BLaER1 treated with 17β-estradiol and CSF1 and Interleukin-3, amounts not matched to agents 10 nM and 100 nM (cell line): ENCODE data around the gene MROH2A.

Experiments
- H3K27ac ChIP-seq, 11 experiments: shearing (Covaris generic); formaldehyde crosslinking; 2 replicates each; pipeline ENCODE4 v1.8.1; 2022
- H3K27me3 ChIP-seq, 11 experiments: shearing (Covaris generic); formaldehyde crosslinking; 2 replicates each; pipeline ENCODE4 v1.8.1; 2022
- H3K36me3 ChIP-seq, 11 experiments: shearing (Covaris generic); formaldehyde crosslinking; 2 replicates each; pipeline ENCODE4 v1.8.1; 2022
- H3K4me1 ChIP-seq, 10 experiments: shearing (Covaris generic); formaldehyde crosslinking; 2 replicates each; pipeline ENCODE4 v1.8.1; 2022
- H3K4me2 ChIP-seq, 11 experiments: shearing (Covaris generic); formaldehyde crosslinking; 2 replicates each; pipeline ENCODE4 v1.8.1; 2022
- H3K4me3 ChIP-seq, 10 experiments: shearing (Covaris generic); formaldehyde crosslinking; 2 replicates each; pipeline ENCODE4 v1.8.1; 2022
- H3K9ac ChIP-seq, 11 experiments: shearing (Covaris generic); formaldehyde crosslinking; 2 replicates each; pipeline ENCODE4 v1.8.1; 2022
- H3K9me3 ChIP-seq, 11 experiments: shearing (Covaris generic); formaldehyde crosslinking; replicated peaks in 1 of 11; 2 replicates each; pipeline ENCODE4 v1.8.1; 2022
- H4K20me1 ChIP-seq, 11 experiments: shearing (Covaris generic); formaldehyde crosslinking; 2 replicates each; pipeline ENCODE4 v1.8.1; 2022
- Cebpa-rat ChIP-seq, 11 experiments: shearing (Covaris generic); IDR thresholded peaks; 2 replicates each; pipeline ENCODE4 v1.8.1; 2022

MROH2A gene

DNA sequence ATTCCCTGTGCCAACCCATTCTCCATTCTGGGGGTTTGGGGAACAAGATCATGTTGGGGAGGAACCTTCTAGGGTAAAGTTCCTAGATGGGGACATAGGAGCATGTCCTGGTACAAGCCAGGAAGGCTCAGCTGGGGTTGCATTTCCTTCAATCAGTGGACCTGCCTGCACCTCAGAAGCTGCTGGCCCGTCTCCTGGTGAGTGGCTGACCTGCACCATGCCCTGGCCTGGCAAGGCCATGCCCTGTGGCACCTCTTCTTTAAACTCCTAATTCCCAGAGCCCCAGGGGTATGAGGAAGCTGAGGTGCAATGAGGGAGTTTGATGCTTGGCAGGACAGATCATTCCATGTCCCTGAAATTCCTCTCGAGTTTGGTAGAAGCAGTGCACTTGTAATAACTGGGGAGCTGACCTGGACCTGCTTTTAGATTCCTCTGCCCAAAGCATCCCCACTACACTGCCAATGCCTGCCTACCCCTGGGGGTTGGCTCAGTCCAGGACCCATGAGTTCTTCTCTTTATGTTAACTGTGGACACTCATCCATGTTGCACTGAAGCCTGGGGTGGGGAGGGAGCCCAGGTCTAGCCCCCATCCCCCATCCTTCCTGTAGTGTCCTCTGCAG, 25.3 kb downstream of the MROH2A start:
- no peak overlapping the region for H3K4me3 ChIP-seq
- H3K36me3 ChIP-seq, result no peaks in the 10 kb centered on the region
- H4K20me1 ChIP-seq, result no peaks in the 10 kb centered on the region
- no peaks in the 10 kb centered on the region for H3K27me3 ChIP-seq
- H3K27ac ChIP-seq, result no peak overlapping the region
- H3K4me2 ChIP-seq, result no peak overlapping the region
- peaks cover 5 to 12% (median 10%) of the 10 kb centered on the region in 10 experiments; a peak in 18 of 20 replicates for H3K4me1 ChIP-seq
- peaks cover 0 to 5% (median 0%) of the 10 kb centered on the region in 11 experiments; a peak in 1 of 22 replicates for H3K9me3 ChIP-seq
- TF ChIP-seq Cebpa-rat (IDR thresholded peaks at IDR 0.05), result no peak
- no peak overlapping the region for H3K9ac ChIP-seq

DNA sequence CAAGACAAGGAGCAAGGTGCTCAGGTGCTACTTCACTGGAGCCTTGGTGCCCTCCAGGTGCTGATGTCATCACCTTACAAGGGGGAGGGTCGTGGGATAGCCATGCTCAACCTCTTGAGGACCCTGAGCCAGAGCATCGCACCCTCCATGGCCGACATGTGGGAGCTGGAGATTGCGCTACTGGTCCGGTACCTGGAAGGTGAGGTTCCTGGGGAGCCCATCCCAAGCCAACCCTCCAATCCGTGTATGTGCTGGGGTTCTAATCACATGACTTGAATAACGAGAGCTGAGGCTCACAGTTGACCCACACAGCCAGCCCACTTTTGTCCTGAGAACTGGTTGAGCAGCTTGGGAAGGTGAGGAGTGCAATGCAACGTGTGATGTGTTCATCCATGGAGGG, 25.9 kb downstream of the MROH2A start:
- Histone ChIP-seq H3K4me2 (no peak overlapping the region), H3K27me3 (no peaks in the 10 kb centered on the region), H4K20me1 (no peaks in the 10 kb centered on the region), H3K4me1 (peaks cover 5 to 12% (median 10%) of the 10 kb centered on the region in 10 experiments; a peak in 18 of 20 replicates), H3K4me3 (no peak overlapping the region), H3K27ac (no peak overlapping the region), H3K9me3 (peaks cover 0 to 5% (median 0%) of the 10 kb centered on the region in 11 experiments; a peak in 1 of 22 replicates), H3K9ac (no peak overlapping the region), H3K36me3 (no peaks in the 10 kb centered on the region)
- no peak for TF ChIP-seq Cebpa-rat (IDR thresholded peaks at IDR 0.05)

DNA sequence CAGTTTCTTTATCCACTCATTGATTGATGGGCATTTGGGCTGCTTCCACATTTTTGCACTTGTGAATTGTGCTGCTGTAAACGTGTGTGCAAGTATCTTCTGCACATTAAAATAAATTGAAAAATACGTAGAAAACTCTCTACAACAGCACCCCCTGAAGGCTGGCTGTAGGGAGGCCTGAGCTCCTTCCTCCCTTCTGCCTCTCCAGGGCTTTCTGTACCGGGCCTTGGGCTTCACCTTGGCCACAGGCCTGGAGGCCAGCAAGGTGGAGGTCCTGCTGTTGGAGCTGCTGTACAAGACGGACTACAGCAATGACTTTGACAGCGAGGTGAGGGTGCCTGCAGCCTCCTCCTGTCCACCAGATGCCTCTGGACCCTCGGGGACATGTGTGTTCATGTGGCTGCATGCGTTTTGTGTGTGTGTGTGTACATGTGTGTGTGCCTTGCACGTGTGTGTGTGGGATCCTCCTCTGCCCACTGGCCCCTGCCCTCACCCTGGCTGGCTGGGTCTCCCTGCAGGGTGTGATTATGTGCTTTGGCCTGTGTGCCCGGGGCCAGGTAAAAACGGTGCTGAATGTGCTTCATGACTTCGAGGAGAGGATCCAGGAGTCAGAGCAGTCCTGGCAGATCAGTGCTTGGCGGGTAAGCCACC, 29.2 kb downstream of the MROH2A start:
- Histone ChIP-seq H3K27me3 (no peaks in the 10 kb centered on the region), H3K27ac (no peak overlapping the region), H3K4me3 (no peak overlapping the region), H3K4me1 (no peaks in the 10 kb centered on the region), H3K9me3 (peaks cover 0 to 9% (median 0%) of the 10 kb centered on the region in 11 experiments; a peak in 4 of 22 replicates), H3K36me3 (no peaks in the 10 kb centered on the region), H4K20me1 (no peaks in the 10 kb centered on the region), H3K4me2 (no peak overlapping the region), H3K9ac (no peak overlapping the region)
- TF ChIP-seq Cebpa-rat (IDR thresholded peaks at IDR 0.05), result no peak

DNA sequence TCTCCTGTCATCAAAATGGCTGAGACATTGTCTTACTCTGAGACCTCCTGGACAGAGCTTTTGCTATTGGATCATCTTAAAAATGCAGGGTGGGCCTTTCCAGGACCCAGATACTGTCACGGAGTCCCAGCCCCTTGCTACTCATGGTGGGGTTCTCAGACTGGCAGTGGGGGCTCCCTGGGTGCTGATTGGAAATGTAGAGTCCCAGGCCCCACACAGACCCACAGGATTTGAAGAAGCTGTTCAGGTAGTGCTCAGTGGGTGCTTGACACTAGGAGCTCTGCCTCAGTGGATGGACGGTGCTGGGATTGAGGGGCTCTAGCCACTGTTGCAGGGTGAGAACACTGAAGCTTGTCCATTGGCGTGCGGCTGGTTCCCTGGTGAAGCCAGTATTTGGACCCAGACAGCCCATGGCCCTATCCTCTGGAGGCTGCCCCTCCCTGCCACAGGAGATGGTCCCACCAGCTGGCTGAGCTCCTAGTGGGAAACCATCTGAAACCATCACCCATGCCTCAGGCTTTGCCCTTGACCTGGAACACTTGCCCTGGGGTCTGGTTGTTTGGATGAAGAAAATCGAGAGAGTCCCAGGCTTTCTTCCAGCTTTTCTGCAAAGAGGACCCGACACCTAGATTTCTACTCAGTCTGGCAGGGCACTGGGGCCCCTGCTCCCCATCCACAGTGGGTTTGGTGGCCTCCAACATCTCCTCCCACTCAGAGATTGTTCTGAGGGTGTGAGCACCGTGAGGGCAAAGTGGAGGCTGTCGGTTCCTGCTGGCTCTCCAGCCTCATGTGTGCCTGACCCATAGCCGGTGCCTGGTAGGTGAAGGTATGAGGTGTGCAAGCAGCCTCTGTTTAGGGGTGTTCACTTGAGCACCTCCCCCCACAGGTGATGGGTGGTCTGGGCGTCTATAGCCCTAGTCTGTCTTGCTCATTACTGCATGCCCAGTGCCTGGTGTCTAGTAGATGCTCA, 30.1 kb downstream of the MROH2A start:
- Histone ChIP-seq H3K4me1 (no peaks in the 10 kb centered on the region), H3K27me3 (no peaks in the 10 kb centered on the region)
- TF ChIP-seq Cebpa-rat (IDR thresholded peaks at IDR 0.05), result no peak

DNA sequence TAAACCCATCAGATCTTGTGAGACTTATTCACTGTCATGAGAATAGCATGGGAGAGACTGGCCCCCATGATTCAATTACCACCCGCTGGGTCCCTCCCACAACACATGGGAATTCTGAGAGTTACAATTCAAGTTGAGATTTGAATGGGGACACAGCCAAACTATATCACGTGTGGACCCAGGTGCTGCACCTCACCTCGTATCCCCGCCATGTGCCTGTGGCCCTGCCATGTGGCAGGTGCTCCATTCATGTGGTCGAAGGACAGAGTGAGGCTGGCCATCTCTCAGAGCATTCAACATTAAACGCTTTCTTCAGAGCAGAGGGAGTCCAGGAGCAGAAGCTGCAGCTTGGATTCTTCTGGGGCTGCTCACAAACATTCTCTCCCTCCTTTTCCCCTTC, 32.3 kb downstream of the MROH2A start:
- no peak overlapping the region for H3K9ac ChIP-seq
- no peak for TF ChIP-seq Cebpa-rat (IDR thresholded peaks at IDR 0.05)
- no peaks in the 10 kb centered on the region for H4K20me1 ChIP-seq
- no peak overlapping the region for H3K4me2 ChIP-seq
- peaks cover 0 to 9% (median 0%) of the 10 kb centered on the region in 11 experiments; a peak in 4 of 22 replicates for H3K9me3 ChIP-seq
- no peak overlapping the region for H3K27ac ChIP-seq
- no peak overlapping the region for H3K4me3 ChIP-seq
- no peaks in the 10 kb centered on the region for H3K27me3 ChIP-seq
- no peaks in the 10 kb centered on the region for H3K4me1 ChIP-seq
- no peaks in the 10 kb centered on the region for H3K36me3 ChIP-seq

More for the DNA sequence above, 30.1 kb downstream of the MROH2A start:
- no peaks in the 10 kb centered on the region for H4K20me1 ChIP-seq
- no peak overlapping the region for H3K27ac ChIP-seq
- no peak overlapping the region for H3K4me3 ChIP-seq
- H3K9ac ChIP-seq, result no peak overlapping the region
- peaks cover 0 to 9% (median 0%) of the 10 kb centered on the region in 11 experiments; a peak in 4 of 22 replicates for H3K9me3 ChIP-seq
- H3K36me3 ChIP-seq, result no peaks in the 10 kb centered on the region
- no peak overlapping the region for H3K4me2 ChIP-seq

DNA sequence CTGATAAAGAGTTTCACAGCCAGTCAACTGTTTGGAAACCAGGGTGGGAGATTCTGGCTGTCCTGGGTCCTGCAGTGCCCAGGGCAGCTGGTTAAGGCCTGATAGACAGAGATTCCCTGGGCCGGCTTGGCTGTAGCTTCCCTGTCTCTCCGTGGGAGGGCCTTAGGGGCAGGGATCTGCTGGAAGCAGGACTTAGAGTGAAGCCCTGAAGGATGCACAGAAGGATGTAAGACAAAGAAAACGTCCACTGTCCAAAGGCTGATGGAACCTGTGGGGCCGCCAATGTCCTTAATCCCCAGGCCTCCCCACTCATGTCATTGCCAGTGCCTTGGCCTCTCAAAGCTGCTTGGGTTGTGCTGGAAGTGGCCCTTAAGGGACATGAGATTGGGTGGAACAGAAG, 33.0 kb downstream of the MROH2A start:
- no peak overlapping the region for H3K4me3 ChIP-seq
- no peaks in the 10 kb centered on the region for H3K27me3 ChIP-seq
- H3K9me3 ChIP-seq, result peaks cover 0 to 9% (median 0%) of the 10 kb centered on the region in 11 experiments; a peak in 4 of 22 replicates
- H3K9ac ChIP-seq, result no peak overlapping the region
- no peaks in the 10 kb centered on the region for H3K4me1 ChIP-seq
- H3K4me2 ChIP-seq, result no peak overlapping the region
- no peaks in the 10 kb centered on the region for H3K36me3 ChIP-seq
- no peak for TF ChIP-seq Cebpa-rat (IDR thresholded peaks at IDR 0.05)
- H4K20me1 ChIP-seq, result no peaks in the 10 kb centered on the region
- H3K27ac ChIP-seq, result no peak overlapping the region

DNA sequence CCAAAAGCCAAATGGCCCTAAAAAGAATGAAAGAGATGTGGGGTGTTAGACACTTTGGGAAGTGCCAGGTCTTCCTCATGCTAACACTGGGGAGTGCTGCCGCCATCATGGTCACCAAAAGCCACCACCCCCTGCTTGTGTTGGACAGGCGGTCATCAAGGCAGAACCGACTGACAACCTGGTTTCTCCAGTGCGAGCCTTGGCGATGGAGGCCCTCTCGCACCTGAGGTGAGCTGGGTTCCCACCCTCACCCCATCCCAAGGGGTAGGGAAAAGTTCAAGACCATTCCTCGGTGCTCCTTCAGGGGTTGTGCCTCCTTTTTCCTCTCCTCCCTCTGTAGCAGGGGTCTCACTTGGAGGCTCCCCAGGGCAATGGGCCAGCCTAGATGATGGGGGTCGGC, 33.6 kb downstream of the MROH2A start:
- Histone ChIP-seq H3K27me3 (no peaks in the 10 kb centered on the region), H3K4me3 (no peak overlapping the region), H3K4me2 (no peak overlapping the region), H3K36me3 (no peaks in the 10 kb centered on the region), H3K9ac (no peak overlapping the region), H4K20me1 (no peaks in the 10 kb centered on the region; a peak in 1 of 22 replicates), H3K4me1 (peaks cover 0 to 5% (median 5%) of the 10 kb centered on the region in 10 experiments; a peak in 18 of 20 replicates), H3K27ac (no peak overlapping the region), H3K9me3 (peaks cover 0 to 9% (median 0%) of the 10 kb centered on the region in 11 experiments; a peak in 4 of 22 replicates)
- no peak for TF ChIP-seq Cebpa-rat (IDR thresholded peaks at IDR 0.05)

DNA sequence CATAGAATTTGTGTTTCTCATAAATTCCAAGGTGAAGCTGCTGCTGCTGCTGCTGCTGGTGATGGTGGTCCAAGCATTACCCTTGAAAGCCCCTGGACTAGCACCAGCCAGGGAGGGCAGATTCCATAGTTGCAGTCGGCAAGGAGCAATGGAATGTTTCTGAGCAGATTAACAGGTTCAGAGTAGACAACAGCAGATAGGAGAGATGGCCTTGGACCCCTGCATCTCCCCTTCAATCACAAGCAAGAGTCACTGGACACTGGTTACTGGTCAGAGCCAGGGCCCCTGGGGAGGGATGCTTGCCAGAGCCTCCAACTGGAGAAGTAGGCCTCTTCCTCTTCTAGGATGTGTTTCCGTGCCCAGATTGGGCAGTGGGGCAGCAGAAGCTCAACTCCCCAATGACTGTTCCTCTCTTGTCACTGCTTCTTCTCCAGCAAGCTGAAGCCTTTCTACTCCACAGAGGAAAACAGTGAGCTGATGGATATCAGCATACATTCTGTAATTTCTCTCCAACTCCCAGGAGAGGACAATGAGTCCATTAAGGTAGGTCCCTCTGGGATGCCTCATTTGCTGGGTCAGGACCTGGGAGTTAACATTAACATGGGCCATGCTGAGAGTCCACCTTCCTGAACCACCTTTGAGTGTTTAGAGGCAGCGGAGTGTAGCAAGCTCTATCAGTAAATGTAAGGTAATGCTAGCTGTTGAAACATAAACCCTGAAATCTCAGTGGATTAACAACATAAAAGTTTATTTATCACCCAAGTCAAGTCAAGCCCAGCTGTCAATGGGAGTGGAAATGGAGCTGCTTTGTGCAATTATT, 35.3 kb downstream of the MROH2A start:
- Histone ChIP-seq H3K4me2 (no peak overlapping the region), H3K9ac (no peak overlapping the region), H3K9me3 (peaks cover 0 to 9% (median 0%) of the 10 kb centered on the region in 11 experiments; a peak in 3 of 22 replicates), H3K4me3 (no peak overlapping the region), H3K36me3 (no peaks in the 10 kb centered on the region), H3K27me3 (no peaks in the 10 kb centered on the region), H4K20me1 (no peaks in the 10 kb centered on the region; a peak in 1 of 22 replicates), H3K27ac (no peak overlapping the region), H3K4me1 (peaks cover 5 to 22% (median 20%) of the 10 kb centered on the region in 10 experiments; a peak in 19 of 20 replicates)
- TF ChIP-seq Cebpa-rat (IDR thresholded peaks at IDR 0.05), result no peak
